Endometrial microvascular endothelial cells (primary cell): ENCODE measurements around the gene VWA1. TPM values are rescaled to one million over a fixed set of nuclear protein-coding genes. Genes with fewer than 3 reads are reported as not detected.
"Not testable (repeated sequence)": the region's sequence is repeated elsewhere in the genome, so short reads cannot be mapped to it uniquely, and the experiment has no call there.

Experiments
- in situ Hi-C: cut with HindIII; loops from 2 replicates; pipeline ENCODE4 v1.10.0; 2017; ENCODE audit warnings: low sequenced_read_pairs, low pct_unique_long_range_greater_than_20kb; ENCODE audit errors: inconsistent ontology term
- total RNA-seq: library from RNA; depleted of rRNA; stranded (reverse); fragments of >200 nt; gene quantifications from one replicate; pipeline ENCODE4 v1.2.3, GENCODE V29; 2015; ENCODE audit errors: inconsistent ontology term

VWA1 gene
- total RNA-seq, 1 donor from 2014 or later, result 27.5 TPM

DNA sequence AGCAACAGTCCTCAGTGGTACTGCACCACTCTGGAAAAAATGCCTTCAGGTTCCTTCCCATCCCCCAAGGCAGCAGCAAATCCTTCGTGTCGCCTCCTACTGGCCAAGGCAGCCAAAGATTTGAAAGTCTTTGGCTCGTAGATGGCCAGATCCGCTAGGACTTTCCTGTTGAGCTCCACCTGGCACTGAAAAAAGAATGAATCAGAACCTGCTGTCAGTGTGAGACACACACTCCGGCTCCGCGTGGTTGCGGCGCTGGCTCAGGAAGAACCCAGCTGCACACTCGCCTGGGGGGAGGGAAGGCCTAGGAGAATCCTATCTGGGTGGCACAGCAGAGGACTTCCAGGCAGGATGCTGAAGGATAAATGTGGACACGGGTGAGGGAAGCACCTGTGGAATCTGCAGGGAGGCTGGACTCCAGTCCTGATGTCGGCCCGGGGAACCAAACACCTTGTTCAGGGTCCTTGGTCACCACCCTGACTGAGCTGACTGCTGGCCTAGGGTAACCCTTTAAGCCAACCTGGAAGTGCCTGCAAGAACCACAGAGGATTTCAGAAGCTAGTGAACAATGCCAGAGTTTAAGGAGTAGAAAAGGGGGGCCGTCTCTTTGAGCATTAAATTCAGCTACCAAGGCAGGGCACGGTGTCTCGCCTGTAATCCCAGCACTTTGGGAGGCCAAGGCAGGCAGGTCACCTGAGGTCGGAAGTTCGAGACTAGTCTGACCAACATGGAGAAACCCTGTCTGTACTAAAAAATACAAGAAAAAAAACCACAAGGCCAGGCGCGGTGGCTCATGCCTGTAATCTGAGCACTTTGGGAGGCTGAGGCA lies 33.2 kb upstream of the VWA1 start:
- in situ Hi-C loops, result no loop called here

DNA sequence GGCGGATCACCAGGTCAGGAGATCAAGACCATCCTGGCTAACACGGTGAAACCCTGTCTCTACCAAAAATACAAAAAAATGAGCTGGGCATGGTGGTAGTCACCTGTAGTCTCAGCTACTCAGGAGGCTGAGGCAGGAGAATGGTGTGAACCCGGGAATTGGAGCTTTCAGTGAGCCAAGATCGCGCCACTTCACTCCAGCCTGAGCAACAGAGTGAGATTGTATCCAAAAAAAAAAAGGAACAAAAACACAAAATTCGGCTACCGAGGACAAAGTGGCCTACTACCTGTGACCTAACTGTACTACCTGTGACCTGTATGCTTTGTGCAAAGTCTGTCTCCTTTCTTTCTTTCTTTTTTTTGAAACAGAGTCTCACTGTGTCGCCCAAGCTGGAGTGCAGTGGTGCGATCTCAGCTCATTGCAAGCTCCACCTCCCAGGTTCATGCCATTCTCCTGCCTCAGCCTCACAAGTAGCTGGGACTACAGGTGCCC lies 32.5 kb upstream of the VWA1 start:
- in situ Hi-C loops, result not testable (repeated sequence)

DNA sequence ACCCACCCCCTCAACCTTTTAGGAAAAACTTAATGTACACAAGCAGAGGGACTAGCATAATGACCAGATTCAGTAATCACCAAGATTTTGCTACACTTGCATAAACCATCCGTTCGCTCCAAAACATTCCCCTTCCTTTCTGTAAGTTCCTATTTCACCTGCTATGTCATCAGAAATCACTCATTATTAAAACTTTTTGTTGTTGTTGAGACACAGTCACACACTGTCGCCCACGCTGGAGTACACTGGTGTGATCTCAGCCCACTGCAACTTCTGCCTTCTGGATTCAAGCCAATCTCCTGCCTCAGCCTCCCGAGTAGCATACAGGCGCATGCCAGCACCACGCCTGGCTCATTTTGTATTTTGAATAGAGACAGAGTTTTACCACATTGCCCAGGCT lies 31.8 kb upstream of the VWA1 start:
- in situ Hi-C loops, result no loop called here

- in situ Hi-C loops, result no loop called here
Measured at GRCh38 chr1:1406101-1406820, 29.2 kb upstream of the VWA1 start.

GRCh38 chr1:1406821-1407635 lies 28.5 kb upstream of the VWA1 start, which contains the start of gene MRPL20:
Gene MRPL20 (minus strand): TSS chr1:1407293. CDS start chr1:1407217, 76 bp downstream.
- in situ Hi-C loops, result no loop called here

GRCh38 chr1:1407636-1408318 lies 27.7 kb upstream of the VWA1 start:
- in situ Hi-C loops, result no loop called here

DNA sequence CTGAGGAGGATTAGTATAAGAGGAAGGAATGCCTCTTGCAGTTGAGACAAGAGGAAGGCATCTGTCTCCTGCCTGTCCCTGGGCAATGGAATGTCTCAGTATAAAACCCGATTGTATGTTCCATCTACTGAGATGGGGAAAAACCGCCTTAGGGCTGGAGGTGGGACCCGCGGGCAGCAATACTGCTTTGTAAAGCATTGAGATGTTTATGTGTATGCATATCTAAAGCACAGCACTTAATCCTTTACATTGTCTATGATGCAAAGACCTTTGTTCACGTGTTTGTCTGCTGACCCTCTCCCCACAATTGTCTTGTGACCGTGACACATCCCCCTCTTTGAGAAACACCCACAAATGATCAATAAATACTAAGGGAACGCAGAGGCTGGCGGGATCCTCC lies 25.3 kb upstream of the VWA1 start:
- in situ Hi-C loops, result not testable (repeated sequence)

DNA sequence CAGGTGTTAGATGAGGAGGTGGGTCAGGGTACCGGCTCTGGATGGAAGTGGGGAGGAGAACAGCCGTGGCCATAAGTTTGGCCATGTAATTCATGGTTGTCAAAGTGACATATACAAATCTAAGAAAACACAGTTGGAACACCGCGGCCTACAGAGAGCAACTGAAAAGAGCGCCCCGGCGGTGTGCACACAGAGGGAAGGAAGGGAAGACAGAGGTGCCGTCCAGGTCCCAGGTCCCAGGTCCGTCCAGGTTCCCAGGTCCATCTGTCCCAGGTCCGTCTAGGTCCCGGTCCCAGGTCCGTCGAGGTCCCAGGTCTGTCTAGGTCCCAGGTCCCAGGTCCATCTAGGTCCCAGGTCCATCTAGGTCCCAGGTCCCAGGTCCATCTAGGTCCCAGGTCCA lies 23.9 kb upstream of the VWA1 start:
- in situ Hi-C loops, result no loop called here

- in situ Hi-C loops, result not testable (repeated sequence)
Measured at GRCh38 chr1:1412311-1412902, 23.1 kb upstream of the VWA1 start.

- in situ Hi-C loops, result no loop called here
Measured at GRCh38 chr1:1415751-1416150, 19.7 kb upstream of the VWA1 start.

GRCh38 chr1:1417396-1417795 lies 18.1 kb upstream of the VWA1 start:
- in situ Hi-C loops, result not testable (repeated sequence)

GRCh38 chr1:1417825-1418463 lies 17.5 kb upstream of the VWA1 start:
- in situ Hi-C loops, result not testable (repeated sequence)

GRCh38 chr1:1418464-1419362 lies 16.8 kb upstream of the VWA1 start:
- in situ Hi-C loops, result no loop called here

GRCh38 chr1:1419363-1419812 lies 16.1 kb upstream of the VWA1 start:
- in situ Hi-C loops, result no loop called here

DNA sequence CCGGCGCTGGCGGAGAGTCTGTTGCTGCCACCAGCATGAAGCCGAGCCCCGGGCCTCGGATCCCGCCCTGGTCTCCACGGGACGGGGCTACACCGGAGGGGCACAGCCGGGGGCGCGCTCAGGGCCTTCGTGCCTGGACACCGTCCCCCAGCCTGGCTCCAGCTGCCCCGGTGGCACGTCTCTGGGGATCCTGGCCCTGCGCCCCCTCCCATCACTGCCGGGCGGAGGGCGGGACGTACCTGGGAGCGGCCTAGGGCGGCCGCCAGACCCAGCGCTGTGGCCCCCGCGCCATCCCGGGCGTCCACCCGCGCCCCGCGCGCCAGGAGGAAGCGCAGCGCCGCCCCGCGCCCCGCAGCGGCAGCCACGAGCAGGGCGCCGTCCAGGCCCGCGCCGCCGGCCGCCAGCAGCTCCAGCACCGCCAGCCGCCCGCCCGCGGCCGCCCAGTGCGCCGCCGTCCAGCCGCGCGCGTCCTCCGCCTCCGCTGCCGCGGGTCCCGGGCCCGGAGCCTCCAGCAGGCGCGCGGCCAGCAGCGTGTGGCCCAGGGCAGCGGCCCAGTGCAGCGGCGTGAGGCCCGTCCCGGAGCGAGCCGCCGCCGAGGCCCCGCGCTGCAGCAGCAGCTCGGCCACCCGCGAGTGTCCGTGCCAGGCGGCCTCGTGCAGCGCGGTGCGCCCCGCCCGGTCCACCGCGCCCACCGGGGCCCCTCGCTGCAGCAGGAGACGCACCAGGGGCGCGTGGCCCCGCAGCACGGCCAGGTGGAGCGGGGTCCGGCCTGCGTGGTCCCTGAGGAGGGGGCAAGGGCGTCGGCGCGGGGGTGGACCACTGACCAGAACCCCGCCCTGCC lies 15.5 kb upstream of the VWA1 start:
- in situ Hi-C loops, result no loop called here

DNA sequence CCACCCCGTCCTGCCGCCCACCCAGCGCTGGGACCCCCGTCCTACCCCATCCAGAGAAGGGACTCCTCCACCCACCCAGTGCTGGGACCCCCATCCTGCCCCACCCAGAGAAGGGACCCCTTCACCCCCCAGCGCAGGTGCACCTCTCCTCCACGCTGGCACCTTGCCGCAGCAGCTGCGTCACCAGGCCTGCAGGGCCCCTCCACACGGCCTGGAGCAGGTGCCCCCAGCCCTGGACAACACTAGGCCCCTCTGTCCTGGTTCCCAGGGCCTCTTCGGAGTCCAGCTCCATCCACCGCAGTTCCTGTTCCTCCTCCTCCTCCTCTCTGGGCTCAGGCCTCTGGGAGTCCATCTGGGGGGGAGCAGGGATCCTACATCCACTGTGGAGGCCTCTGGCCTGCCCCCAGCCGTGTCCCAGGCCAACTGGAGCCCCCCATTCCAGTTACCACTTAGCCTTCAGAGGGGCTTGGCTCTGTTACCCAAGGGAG lies 14.8 kb upstream of the VWA1 start:
- in situ Hi-C loops, result no loop called here
